ENCODE results near the gene RBM24.

- TF ChIP-seq CTCF (IDR thresholded peaks at IDR 0.05), result no peak
- no peak for TF ChIP-seq POLR2A (IDR thresholded peaks at IDR 0.05)
These were observed 16.3 kb downstream of the RBM24 start for GRCh38 chr6:17297271-17298080.
